ENCODE results near the gene CCDC70. TPM values are rescaled to one million over a fixed set of nuclear protein-coding genes. Genes with fewer than 3 reads are reported as not detected.

The CCDC70 gene
- total RNA-seq, 1 experiment from 2014 or later, result not detected

GRCh38 chr13:51845574-51846318 is 16.0 kb upstream of the CCDC70 start:
- no peak for TF ChIP-seq EZH2phosphoT487 (IDR thresholded peaks at IDR 0.05; ENCODE audit: borderline replicate concordance, low read length)
- TF ChIP-seq EZH2 (IDR thresholded peaks at IDR 0.05; ENCODE audit: low read length, unreplicated experiment), result no peak
- no peak for TF ChIP-seq CTCF (conservative IDR thresholded peaks at IDR 0.05; ENCODE audit: low read depth, low read length)
- H3K79me2 ChIP-seq (ENCODE audit: low read length), result no peaks in the 10 kb centered on the region
- 0 out of 2 replicates have a peak overlapping the region, but pooled peaks have one; percentile 30 for H2AFZ ChIP-seq (ENCODE audit: low read length)
- DNase-seq (no peak), ATAC-seq (no peak)
- H3K4me2 ChIP-seq (ENCODE audit: low read length), result no peak overlapping the region
- no peak overlapping the region for H3K9ac ChIP-seq (ENCODE audit: low read length)
- no peaks in the 10 kb centered on the region; the same call in 1 of the 2 replicates for H3K36me3 ChIP-seq (ENCODE audit: low read depth, low read length)
- intact Hi-C loops (cut with micrococcal nuclease), result no loop called here
- no peak overlapping the region for H3K4me3 ChIP-seq (ENCODE audit: low read length)
- no peaks in the 10 kb centered on the region for H3K9me3 ChIP-seq (ENCODE audit: low read length)
- no peaks in the 10 kb centered on the region for H3F3A ChIP-seq (ENCODE audit: low read length, unreplicated experiment)
- H3K27me3 ChIP-seq (ENCODE audit: low read length), result no peaks in the 10 kb centered on the region
- BruUV-seq (replicated peaks), result no TSS peak
- H3K27ac ChIP-seq (ENCODE audit: low read length), result no peak overlapping the region
- no peaks in the 10 kb centered on the region for H3K9me2 ChIP-seq (replicated peaks; ENCODE audit: low read length)
- ChIA-PET POLR2A (ENCODE audit: unreplicated experiment) (no interaction called here), CTCF (interaction anchor here (0.6 kb wide), 1 partner anchor 16 kb away, joined by 3 read pairs; no protein-coding TSS in a partner anchor)
- H4K20me1 ChIP-seq (ENCODE audit: low read length), result no peaks in the 10 kb centered on the region
- peaks cover 18% of the 10 kb centered on the region for H3K4me1 ChIP-seq (ENCODE audit: insufficient read depth, low read length)

GRCh38 chr13:51846756-51847155 is 15.0 kb upstream of the CCDC70 start:
- peak; percentile 43 for DNase-seq
- intact Hi-C loops (cut with micrococcal nuclease), result no loop called here
- no TSS peak for BruUV-seq (replicated peaks)

More at GRCh38 chr13:51846756-51847155, 15.0 kb upstream of the CCDC70 start:
- H3K36me3 ChIP-seq (ENCODE audit: low read depth, low read length), result no peaks in the 10 kb centered on the region; the same call in 1 of the 2 replicates
- ChIA-PET CTCF (no interaction called here), POLR2A (ENCODE audit: unreplicated experiment) (no interaction called here)
- TF ChIP-seq EZH2phosphoT487 (IDR thresholded peaks at IDR 0.05; ENCODE audit: borderline replicate concordance, low read length) (no peak), EZH2 (IDR thresholded peaks at IDR 0.05; ENCODE audit: low read length, unreplicated experiment) (no peak), CTCF (conservative IDR thresholded peaks at IDR 0.05; ENCODE audit: low read depth, low read length) (no peak)
- no peaks in the 10 kb centered on the region for H4K20me1 ChIP-seq (ENCODE audit: low read length)
- H3K27ac ChIP-seq (ENCODE audit: low read length), result no peak overlapping the region
- no peak overlapping the region for H2AFZ ChIP-seq (ENCODE audit: low read length)
- H3F3A ChIP-seq (ENCODE audit: low read length, unreplicated experiment), result no peaks in the 10 kb centered on the region
- H3K79me2 ChIP-seq (ENCODE audit: low read length), result no peaks in the 10 kb centered on the region
- H3K4me3 ChIP-seq (ENCODE audit: low read length), result no peak overlapping the region
- no peaks in the 10 kb centered on the region for H3K9me2 ChIP-seq (replicated peaks; ENCODE audit: low read length)
- H3K4me1 ChIP-seq (ENCODE audit: insufficient read depth, low read length), result peaks cover 18% of the 10 kb centered on the region
- no peak overlapping the region for H3K9ac ChIP-seq (ENCODE audit: low read length)
- no peak for ATAC-seq
- no peaks in the 10 kb centered on the region for H3K9me3 ChIP-seq (ENCODE audit: low read length)
- H3K27me3 ChIP-seq (ENCODE audit: low read length), result no peaks in the 10 kb centered on the region
- no peak overlapping the region for H3K4me2 ChIP-seq (ENCODE audit: low read length)
